ENCODE data around the gene NDUFS8.

Gene NDUFS8

DNA sequence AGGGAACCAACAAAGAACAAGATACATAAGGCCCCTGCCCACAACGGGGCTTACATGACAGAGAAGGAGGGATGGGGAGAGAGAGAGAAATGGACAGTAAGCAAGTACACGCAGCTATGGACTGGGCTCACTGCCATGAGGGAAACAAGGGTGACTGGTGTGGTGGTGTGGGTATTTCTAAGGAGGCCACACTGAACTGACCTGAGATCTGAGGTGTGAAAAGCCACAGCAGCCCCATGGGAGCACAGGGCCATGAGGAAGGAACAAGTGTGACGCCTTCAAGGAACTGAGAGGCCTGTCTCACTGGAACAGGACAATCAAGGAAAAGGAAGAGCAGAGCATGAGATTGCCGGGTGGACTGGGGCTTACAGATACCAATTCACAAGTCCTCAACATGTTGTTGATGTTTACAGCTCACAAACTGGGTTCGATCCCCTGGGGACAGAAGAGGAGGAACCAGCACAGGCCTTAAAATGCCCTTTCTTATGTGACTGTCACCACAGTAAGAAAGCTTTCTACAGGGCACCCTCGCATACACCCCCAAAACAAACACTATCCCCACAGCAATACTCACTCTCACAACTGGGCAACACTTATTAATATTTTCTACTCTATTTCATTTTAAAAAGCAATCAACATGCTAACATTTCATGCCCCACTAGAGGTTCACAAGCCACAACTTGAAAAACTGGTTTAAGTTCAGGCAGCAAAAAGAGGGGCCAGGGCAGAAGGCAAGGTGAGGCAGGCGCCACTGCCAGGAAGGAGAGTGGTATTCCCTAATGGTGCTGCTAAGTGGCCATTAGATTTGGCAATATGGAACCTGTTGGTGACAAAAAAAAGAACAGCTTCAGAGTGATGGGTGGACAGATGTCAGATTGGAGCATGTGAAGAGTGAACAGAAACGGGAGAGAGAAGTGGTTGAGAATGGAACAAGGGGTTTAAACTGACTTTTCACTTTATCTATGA lies 47.4 kb downstream of the NDUFS8 start:
- no peak for DNase-seq (ENCODE audit: low read depth)

DNA sequence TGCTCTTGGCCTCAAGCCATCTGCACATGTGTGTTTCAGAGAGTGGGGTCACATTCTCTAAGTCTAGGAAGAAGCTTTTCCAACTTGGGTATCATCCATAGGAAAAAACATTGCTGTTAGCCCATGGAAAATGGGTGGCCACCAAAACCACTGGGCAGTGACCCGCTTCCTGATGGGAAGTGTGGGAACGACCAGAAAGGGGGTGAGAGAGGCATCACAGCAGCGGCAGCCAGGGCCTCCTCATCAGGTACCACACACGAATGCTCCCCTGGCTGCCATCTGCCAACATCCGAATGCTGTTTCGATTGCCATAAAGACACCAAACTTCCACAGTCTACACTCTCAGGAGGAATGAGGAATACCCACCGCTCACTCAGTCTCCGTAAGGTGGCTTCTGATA lies 50.4 kb downstream of the NDUFS8 start:
- no peak for DNase-seq (ENCODE audit: low read depth)

DNA sequence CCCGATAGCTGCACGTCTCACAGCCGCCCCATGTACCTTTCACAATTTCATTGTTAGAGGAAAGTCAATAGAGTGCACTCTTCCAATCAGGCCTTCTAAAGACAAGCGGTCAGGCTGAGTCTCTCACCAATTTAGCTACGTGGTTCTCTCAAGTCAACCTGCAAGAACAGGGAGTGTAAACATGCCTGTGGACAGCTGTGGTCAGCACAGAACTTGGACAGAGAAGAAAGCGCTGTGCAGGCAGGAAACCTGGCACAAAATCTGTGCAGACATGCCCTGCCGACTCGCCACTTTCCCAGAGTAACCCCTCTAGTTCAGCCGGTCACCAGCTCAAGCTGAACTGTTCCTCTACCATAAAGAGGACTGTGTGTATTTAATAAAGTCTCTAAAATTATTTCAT lies 51.2 kb downstream of the NDUFS8 start:
- DNase-seq (ENCODE audit: low read depth): no peak

DNA sequence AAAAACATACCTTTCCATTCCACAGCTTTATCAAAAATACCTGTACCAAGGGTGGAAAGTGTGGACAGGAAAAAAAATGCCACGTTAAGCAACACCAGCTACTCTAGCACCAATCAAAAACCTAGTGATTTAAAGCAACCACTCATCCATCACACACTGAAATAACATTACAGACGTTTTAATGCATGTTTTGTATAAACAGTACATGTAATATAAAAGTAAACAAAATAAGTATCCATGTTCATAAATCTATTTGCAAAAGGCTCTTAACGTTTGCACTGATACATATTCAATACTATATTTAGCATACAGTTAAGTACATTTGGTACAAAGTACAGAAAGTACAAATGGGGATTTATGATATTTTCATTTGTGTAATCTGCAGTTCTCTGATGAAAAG lies 52.0 kb downstream of the NDUFS8 start:
- no peak for DNase-seq (ENCODE audit: low read depth)

DNA sequence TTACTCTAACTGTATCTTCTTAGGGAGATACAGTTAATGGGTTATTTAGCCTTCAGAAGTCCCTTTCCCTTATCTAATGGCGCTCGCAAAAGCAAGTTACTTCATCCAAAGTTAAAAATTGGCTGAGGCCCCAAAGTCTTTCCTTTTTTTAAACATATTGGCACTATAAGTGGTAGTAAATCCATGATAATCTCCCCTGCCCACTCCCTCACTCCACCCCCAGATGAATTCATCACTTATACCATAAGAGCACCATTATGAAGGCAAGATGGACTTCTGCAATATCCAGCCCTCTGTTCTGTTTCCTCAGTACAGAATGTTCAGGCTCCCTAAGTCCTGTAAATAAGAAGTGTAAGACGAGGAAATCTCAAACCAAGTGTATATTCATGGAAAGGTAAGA lies 53.0 kb downstream of the NDUFS8 start:
- DNase-seq (ENCODE audit: low read depth): no peak
